H7 (cell line): Measurements from ENCODE around the gene DNAJB2. TPM values are rescaled to one million over a fixed set of nuclear protein-coding genes. Genes with fewer than 3 reads are reported as not detected.

Source experiments
- DNase-seq: peaks from one replicate; pipeline ENCODE4 v3.0.0; 2012
- H3K27me3 ChIP-seq: 2 replicates; pipeline ENCODE4 v1.6.0; 2011; ENCODE audit warnings: mild to moderate bottlenecking, low read length; ENCODE audit not compliant: control insufficient read depth, insufficient read depth
- H3K36me3 ChIP-seq: replicated peaks from 2 replicates; pipeline ENCODE4 v1.5.1; 2011; ENCODE audit warnings: low read length; ENCODE audit not compliant: control insufficient read depth, insufficient read depth
- H3K4me3 ChIP-seq: 2 replicates; pipeline ENCODE4 v1.5.1; 2011; ENCODE audit warnings: low read depth, mild to moderate bottlenecking, control low read depth, low read length, moderate library complexity; ENCODE audit not compliant: insufficient read depth
- total RNA-seq: library from RNA; depleted of rRNA; stranded (reverse); fragments of >200 nt; shearing (Covaris generic); gene quantifications from 2 replicates; pipeline ENCODE4 v1.2.3, GENCODE V29; 2014; rRNA removed

DNAJB2 gene
- total RNA-seq, 1 experiment from 2014 or later = 29.1 TPM

GRCh38 chr2:219325136-219325535 is 46.0 kb downstream of the DNAJB2 start:
- Histone ChIP-seq H3K4me3 (no peak overlapping the region), H3K36me3 (no peaks in the 10 kb centered on the region), H3K27me3 (peaks cover 17% of the 10 kb centered on the region)
- no peak for DNase-seq

DNA sequence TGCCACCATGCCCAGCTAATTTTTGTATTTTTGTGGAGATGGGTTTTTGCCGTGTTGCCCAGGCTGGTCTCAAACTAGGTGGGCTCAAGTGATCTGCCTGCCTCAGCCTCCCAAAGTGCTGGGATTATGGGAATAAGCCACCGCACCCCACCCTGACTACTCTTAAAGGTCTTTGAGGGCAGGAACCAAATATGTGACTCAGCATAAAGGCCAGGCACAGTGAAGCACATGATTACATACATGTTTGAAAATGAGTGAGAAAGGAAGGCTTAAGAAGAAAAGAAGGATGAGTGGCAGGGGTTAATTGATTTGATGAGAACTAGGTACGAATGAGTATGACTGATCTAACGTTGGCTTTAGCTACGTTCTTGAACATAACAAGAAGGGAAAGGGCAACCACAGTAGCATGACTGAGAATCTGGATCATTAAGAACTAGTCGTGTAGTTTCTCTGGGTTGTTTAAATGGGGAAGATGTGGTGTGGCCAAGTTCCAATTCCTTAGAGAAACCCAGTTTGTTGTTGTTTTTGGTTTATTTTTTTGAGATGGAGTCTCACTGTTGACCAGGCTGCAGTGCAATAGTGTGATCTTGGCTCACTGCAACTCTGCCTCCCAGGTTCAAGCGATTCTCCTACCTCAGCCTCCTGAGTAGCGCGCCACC is 46.6 kb downstream of the DNAJB2 start:
- DNase-seq = no peak
- Histone ChIP-seq H3K4me3 (no peak overlapping the region), H3K27me3 (peaks cover 23% of the 10 kb centered on the region), H3K36me3 (no peaks in the 10 kb centered on the region)

GRCh38 chr2:219327719-219328118 is 48.6 kb downstream of the DNAJB2 start:
- no peak overlapping the region for H3K4me3 ChIP-seq
- peaks cover 42% of the 10 kb centered on the region for H3K27me3 ChIP-seq
- H3K36me3 ChIP-seq = no peaks in the 10 kb centered on the region
- no peak for DNase-seq

- peaks cover 53% of the 10 kb centered on the region for H3K27me3 ChIP-seq
- peak; percentile 87 for DNase-seq
- no peaks in the 10 kb centered on the region for H3K36me3 ChIP-seq
- H3K4me3 ChIP-seq = no peak overlapping the region
Measured at GRCh38 chr2:219331560-219332213, 52.5 kb downstream of the DNAJB2 start.

DNA sequence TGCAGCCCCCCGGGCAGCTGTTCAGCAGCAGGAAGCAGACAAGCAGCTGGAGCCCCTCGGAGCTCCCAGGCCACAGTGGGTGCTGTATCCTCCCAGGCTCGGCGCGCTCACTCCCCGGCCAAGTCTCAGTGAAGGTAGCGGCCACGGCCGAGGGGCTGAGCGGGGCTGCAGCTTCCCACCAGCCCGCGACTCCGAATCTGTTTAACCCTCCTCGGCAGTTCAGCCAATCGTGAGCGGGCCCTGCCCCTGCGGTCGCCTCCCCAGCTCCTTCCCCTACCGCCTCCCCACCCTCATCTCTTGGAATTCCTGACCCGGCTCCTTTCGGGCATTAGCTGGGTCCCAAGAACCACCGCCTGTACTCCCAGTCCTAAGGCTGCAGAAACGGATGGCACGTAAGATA is 53.4 kb downstream of the DNAJB2 start, which contains the start of gene RESP18:
RESP18 (minus strand) TSS at position 203 of the 400 bp plus-strand sequence.
- peaks cover 50% of the 10 kb centered on the region for H3K27me3 ChIP-seq
- peak within 1 kb of the TSS; percentile 22; the same call in 1 of the 2 replicates for H3K4me3 ChIP-seq
- no peaks in the 10 kb centered on the region for H3K36me3 ChIP-seq
- DNase-seq = peak; percentile 85

- no peaks in the 10 kb centered on the region for H3K36me3 ChIP-seq
- no peak overlapping the region for H3K4me3 ChIP-seq
- DNase-seq = no peak
- peaks cover 46% of the 10 kb centered on the region for H3K27me3 ChIP-seq
Measured at GRCh38 chr2:219334076-219334475, 54.9 kb downstream of the DNAJB2 start.

DNA sequence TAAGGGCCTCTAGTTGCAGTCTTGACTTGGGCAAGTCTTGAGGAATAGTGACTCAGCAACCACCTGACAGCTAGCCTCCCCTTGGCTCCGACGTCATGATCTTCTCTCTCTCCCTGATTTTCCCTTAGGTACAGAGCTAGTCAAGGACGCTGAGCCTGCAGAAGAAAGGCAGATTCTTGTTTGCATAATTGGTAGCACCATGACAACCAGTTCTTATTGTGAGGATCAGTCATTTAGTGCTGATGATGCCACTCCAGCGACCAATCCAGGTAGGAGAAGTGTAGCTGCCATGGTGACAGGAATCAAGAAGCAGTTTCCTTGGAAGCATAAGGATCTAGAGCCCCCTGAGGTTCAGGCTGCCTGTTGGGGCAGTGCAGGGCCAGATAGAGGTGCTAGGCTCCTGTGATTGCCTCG is 56.2 kb downstream of the DNAJB2 start:
- H3K4me3 ChIP-seq = no peak overlapping the region
- no peak for DNase-seq
- H3K27me3 ChIP-seq = peaks cover 36% of the 10 kb centered on the region
- H3K36me3 ChIP-seq = no peaks in the 10 kb centered on the region

Other genes with a start within 250 kb of the DNAJB2 start
- gene CFAP65, start 237.8 kb upstream of the DNAJB2 start, total RNA-seq = 0.11 TPM in 1 of 2 replicates, not detected in the other
- gene IHH, start 218.4 kb upstream of the DNAJB2 start, total RNA-seq = 1.1 TPM in 2 replicates
- 22.0 and 22.7 TPM in 2 replicates for gene NHEJ1, start 118.6 kb upstream of the DNAJB2 start, total RNA-seq
- not detected in 2 replicates for gene SLC23A3, start 109.3 kb upstream of the DNAJB2 start, total RNA-seq
- 27.7 and 33.2 TPM in 2 replicates for gene CNPPD1, start 102.4 kb upstream of the DNAJB2 start, total RNA-seq
- 60.2 and 64.5 TPM in 2 replicates for gene RETREG2, start 101.1 kb upstream of the DNAJB2 start, total RNA-seq
- 25.3 and 29.9 TPM in 2 replicates for gene ZFAND2B, start 72.6 kb upstream of the DNAJB2 start, total RNA-seq
- gene ABCB6, start 60.4 kb upstream of the DNAJB2 start, total RNA-seq = 50.4 and 74.8 TPM in 2 replicates
- gene ATG9A, start 49.7 kb upstream of the DNAJB2 start, total RNA-seq = 32.5 and 38.6 TPM in 2 replicates
- gene ANKZF1, start 49.6 kb upstream of the DNAJB2 start, total RNA-seq = 56.9 and 63.4 TPM in 2 replicates
- gene GLB1L, start 33.9 kb upstream of the DNAJB2 start, total RNA-seq = 4.9 and 6.6 TPM in 2 replicates
- gene STK16, start 33.9 kb upstream of the DNAJB2 start, total RNA-seq = 26.2 and 38.6 TPM in 2 replicates
- 0.28 TPM in 1 of 2 replicates, not detected in the other for gene TUBA4B, start 26.1 kb upstream of the DNAJB2 start, total RNA-seq
- 20.3 and 43.9 TPM in 2 replicates for gene TUBA4A, start 25.4 kb upstream of the DNAJB2 start, total RNA-seq
- 0.73 and 2.0 TPM in 2 replicates for gene PTPRN, start 30.0 kb downstream of the DNAJB2 start, total RNA-seq
- not detected in 2 replicates for gene RESP18, start 53.4 kb downstream of the DNAJB2 start, total RNA-seq
- 44.8 and 55.5 TPM in 2 replicates for gene DNPEP, start 108.5 kb downstream of the DNAJB2 start, total RNA-seq
- gene DES, start 139.0 kb downstream of the DNAJB2 start, total RNA-seq = 14.7 and 18.8 TPM in 2 replicates
- gene SPEG, start 155.5 kb downstream of the DNAJB2 start, total RNA-seq = 25.3 and 27.4 TPM in 2 replicates
- 53.4 and 71.7 TPM in 2 replicates for gene GMPPA, start 219.5 kb downstream of the DNAJB2 start, total RNA-seq
- 0.07 and 1.2 TPM in 2 replicates for gene ASIC4, start 235.1 kb downstream of the DNAJB2 start, total RNA-seq